GM12873 (cell line): Measurements from ENCODE around the gene RREB1.

Experiments used
- TF ChIP-seq, protein P1 (sequence below): IDR thresholded peaks from 2 replicates; pipeline ENCODE4 v1.5.1; 2012; ENCODE audit warnings: low read depth, mild to moderate bottlenecking, moderate library complexity, low read length, control low read depth; ENCODE audit not compliant: insufficient read depth; ENCODE audit errors: missing control alignments

The RREB1 gene

DNA sequence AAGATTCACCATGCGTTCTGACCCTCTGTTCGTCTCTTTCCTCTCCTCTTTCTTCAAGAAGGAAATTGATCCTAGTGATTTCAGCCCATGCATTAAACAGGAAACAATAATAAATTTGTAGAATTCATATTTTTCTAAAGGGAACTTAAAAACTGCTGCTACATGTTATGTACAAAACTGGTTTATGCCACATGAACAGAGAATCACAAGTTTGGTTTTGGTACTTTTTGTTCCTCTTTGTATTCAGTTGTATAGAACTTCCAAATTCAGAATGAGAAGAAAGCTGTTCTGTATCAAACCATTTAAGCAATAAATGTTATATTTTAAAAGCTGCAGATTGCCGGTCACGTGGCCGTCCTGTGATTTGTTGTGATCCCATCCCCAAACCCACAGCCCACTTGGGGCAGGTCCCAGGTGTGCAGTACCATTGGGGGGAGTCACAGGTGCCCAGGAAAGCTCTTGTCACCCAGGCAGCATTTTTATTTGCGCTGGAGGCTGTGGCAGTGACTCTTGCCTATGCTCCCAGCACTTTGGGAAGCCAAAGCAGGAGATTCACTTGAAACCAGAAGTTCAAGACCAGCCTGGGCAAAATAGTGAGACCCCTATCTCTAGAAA lies 144.0 kb downstream of the RREB1 start:
- TF ChIP-seq, protein P1, sequence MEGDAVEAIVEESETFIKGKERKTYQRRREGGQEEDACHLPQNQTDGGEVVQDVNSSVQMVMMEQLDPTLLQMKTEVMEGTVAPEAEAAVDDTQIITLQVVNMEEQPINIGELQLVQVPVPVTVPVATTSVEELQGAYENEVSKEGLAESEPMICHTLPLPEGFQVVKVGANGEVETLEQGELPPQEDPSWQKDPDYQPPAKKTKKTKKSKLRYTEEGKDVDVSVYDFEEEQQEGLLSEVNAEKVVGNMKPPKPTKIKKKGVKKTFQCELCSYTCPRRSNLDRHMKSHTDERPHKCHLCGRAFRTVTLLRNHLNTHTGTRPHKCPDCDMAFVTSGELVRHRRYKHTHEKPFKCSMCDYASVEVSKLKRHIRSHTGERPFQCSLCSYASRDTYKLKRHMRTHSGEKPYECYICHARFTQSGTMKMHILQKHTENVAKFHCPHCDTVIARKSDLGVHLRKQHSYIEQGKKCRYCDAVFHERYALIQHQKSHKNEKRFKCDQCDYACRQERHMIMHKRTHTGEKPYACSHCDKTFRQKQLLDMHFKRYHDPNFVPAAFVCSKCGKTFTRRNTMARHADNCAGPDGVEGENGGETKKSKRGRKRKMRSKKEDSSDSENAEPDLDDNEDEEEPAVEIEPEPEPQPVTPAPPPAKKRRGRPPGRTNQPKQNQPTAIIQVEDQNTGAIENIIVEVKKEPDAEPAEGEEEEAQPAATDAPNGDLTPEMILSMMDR = no peak

DNA sequence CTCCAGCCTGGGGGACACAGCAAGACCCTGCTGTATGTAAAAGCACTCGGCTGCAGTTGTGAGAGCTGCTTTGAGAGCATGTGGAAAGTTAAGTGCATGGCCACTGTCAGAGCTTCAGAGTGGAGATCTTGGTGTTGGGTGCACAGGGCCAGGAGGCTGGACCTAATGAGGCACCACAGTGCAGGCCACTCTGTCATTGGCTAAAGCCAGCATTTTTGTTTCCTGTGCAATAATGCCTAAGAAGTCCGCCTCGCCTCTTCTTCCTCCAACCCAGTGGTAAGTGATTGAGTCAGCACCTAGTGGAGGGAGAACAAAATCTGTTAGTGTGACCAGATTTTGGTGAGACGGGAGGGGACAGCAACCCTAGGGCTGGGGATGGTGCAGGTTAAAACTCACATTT lies 144.6 kb downstream of the RREB1 start:
- TF ChIP-seq, protein P1 = no peak

GRCh38 chr6:7254980-7255835 lies 147.4 kb downstream of the RREB1 start:
- TF ChIP-seq, protein P1 = no peak

GRCh38 chr6:7255918-7256317 lies 148.2 kb downstream of the RREB1 start:
- TF ChIP-seq, protein P1 = no peak

DNA sequence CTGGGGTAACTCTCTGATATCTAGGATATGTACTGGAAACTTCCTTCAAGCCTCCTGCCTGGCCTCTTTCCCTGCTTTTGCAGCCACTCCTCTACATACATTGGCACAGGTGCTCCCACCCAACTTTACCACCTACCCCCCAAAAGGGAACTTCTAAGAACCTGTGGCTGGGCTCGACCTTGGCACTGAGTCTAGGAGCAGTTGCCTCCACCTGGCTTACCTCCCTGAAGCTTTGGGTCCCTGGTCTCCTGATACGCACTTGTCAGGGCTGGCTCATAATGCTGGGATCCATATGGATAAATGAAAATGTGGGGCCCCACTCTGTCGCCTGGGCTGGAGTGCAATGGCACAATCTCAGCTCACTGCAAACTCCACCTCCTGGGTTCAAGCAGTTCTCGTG lies 149.0 kb downstream of the RREB1 start:
- TF ChIP-seq, protein P1 = no peak

DNA sequence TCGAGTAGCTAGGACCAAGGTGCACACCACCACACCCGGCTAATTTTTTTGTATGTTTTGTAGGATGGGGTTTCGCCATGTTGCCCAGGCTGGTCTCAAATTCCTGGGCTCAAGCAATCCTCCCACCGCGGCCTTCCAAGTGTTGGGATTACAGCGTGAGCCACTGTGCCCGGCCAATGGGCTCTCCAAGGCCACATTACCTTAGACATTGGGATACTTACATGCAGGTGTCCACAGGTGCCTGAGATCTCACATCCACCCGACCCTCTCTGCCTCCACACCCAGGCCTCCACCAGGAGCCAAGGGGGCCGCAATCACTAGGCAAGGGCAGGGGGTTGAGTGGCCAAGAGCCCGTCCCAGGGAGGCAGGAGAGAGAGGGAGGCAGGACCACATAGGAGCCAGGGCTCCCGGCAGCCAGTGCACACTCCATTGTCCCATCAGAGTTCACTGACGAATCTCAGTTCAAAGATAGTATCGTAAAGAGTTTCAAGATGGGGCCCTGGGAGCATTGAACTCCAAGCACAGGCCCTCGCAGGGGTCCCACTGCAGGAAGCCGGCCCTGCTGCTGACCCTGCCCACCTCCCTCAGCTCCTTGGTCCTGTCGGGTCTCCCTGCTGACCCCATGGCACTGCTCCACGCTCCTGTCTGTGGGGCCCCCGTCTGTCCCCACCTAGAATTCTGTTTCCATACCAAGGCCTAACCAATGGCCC lies 149.9 kb downstream of the RREB1 start:
- TF ChIP-seq, protein P1 = no peak

DNA sequence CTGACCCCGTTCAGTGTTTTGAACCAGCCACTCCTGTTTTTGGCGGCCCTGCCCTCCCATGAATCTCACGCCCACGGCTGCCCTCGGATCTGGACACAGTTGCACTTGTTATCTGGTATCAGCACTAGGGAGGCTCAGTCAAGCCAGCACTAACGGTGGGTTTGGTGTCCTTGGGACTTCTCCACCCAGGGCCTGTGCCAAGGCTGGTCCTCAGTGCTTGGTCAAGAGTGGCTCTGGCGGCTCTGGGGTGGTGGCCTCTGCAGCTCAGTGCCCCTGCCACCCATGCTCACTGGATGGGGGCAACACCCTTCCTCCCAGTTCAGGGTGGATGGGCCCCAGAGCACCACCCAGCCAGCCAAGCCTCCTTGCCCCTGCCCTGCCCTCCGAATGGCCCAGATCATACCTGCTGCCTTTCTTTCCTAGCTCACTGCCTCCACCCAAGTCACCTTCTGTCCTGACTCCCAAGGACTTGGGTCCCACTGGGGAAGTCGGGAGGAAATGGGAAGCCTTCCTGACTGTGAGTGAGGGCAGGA lies 150.5 kb downstream of the RREB1 start:
- TF ChIP-seq, protein P1 = no peak
